Lung microvascular endothelial cell (primary cell): Measurements from ENCODE around the gene OR2K2. TPM values are rescaled to one million over a fixed set of nuclear protein-coding genes. Genes with fewer than 3 reads are reported as not detected.
A peak's percentile ranks its signal among the peaks of the same experiment; 100 is the strongest.
"Not testable (repeated sequence)": the region's sequence is repeated elsewhere in the genome, so short reads cannot be mapped to it uniquely, and the experiment has no call there.

ENCODE experiments used
- DNase-seq, 2 donors: peaks; one replicate each; pipeline versions ENCODE4 v3.0.0 to v3.0.0-alpha.2; 2010; ENCODE audit warnings: low read depth in 2 of 2
- total RNA-seq: library from RNA; depleted of rRNA; stranded (reverse); fragments of >200 nt; gene quantifications from 2 replicates; pipeline ENCODE4 v1.2.1, GENCODE V29; 2014

OR2K2 gene, protein sequence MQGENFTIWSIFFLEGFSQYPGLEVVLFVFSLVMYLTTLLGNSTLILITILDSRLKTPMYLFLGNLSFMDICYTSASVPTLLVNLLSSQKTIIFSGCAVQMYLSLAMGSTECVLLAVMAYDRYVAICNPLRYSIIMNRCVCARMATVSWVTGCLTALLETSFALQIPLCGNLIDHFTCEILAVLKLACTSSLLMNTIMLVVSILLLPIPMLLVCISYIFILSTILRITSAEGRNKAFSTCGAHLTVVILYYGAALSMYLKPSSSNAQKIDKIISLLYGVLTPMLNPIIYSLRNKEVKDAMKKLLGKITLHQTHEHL
- not detected in 2 replicates for total RNA-seq

DNA sequence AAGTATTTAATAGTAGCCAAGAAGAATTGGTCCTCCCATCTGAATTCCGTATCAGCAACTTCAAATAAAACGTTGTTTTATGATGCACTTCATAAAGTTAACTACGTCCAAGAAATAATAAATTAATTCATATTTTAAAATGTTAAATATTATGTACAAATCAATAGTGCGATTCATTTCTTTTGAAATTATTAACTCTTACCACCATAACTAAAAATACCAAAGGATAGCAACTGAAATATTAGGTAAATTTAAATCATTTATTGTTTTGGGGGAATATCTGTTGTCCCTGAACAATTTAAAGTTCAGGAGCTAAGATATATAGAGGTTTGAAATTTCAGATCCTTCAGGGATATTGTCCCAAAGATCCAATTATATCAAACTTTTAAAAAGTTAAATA lies at the start of gene OR2K2:
Gene OR2K2 (minus strand): TSS at position 101 of the 400 bp plus-strand sequence. CDS start 1,791 bp downstream, outside the sequence.
- no peak for DNase-seq

DNA sequence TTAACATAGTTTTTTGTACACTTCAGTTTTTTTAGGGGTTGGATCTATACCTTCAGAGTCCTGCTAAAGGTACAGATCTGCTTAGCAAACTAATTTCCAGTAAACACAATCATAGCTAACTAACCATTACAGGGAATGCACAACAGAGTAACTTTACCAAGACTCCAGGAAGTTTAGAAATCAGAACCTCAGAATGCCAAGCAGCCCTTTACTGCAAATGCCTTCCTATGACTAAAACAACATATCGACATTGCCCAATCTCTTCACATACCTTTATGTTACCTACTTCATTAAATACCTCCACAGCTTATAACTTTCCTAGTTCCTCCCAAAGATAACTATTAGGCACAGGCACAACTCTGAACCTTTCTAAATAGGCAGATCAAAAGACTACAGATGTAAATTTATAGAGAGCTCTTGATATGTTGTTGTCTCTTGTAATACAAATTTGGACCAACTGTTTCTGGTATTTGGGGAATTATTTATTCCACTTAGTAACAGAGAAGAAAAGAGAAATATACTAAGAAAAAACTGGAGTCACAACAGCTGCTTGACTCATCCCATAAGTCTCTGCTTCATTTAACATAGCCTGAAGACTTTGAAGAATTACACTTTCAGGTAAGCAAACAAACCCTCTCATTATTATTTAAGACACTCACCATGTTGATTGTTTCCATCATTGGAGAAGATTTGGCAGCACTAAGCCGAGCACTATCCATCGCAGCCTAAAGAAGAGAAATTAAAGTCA lies 46.0 kb upstream of the OR2K2 start:
- no peak for DNase-seq

DNA sequence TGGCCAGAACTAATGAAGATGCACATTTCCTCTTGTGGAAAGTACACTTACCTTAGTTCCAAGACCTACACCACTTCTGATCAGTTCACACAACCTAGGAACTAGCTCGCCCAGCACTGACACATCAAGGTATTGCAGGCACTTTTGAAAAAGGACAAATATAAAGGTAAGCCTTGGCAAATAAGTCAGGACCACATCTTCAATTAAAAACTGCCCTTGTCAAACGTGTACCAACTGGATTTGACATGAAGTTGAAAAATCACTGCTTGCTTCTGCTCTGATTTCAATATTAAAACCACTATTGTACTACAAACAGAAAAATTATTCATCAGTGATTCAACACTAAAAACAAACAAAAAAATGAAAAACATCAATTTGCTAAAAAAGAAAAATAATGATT lies 45.0 kb upstream of the OR2K2 start:
- DNase-seq = no peak

DNA sequence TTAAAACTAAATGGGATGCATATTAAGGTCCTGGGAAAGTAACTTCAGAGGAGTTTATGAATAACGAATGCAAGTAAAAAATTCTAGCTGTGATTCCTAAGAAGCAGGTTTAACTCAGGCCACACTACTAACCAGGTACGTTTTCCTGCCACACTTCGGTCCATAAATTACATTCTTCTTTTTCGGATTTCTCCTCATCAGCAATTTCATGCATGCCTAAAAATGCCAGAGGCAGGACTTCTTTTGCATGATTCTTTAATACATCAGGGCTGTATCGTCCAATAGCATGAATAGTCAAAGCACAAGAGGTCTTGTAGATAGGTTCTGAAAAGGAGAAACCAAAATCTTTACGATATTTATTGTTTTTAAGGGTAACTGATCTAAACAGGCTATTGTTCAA lies 42.3 kb upstream of the OR2K2 start:
- DNase-seq = no peak

DNA sequence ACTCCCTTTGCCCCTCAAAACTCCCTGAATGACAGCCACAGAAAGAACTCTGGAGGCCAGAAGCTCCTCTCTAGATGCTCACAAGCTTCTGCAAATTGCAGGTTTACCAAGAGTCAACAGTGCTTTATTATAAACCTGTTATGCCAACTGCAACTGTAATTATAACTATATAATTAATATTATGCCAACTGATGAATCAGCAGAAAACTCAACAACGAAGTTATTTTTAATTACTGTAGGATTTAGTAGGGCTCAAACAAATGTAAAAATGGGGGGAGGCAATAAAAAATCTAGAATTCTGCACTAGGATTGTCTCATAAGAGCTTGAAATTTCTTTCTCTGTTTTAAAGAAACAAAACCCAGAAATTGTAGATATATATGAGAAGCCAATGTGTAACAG lies 37.0 kb upstream of the OR2K2 start:
- no peak for DNase-seq

DNA sequence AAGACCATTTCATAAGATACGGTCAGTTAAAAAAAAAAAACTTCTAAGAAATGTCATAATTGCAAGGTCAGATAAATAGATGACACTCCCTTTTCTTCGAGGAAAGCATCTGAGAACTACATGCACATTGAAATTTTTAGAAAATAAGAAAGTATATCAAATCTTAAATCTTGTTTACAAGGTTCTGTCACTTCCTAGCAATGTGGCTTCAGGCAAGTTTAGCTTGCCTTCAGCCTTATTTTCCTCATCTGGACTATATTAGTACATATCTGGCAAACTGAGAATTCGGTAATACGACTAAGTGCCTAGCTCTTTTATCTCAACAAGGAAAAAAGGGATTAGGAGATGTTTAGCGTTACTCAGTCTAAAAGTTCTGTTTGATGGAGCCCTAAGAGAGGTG lies 32.5 kb upstream of the OR2K2 start:
- no peak for DNase-seq

DNA sequence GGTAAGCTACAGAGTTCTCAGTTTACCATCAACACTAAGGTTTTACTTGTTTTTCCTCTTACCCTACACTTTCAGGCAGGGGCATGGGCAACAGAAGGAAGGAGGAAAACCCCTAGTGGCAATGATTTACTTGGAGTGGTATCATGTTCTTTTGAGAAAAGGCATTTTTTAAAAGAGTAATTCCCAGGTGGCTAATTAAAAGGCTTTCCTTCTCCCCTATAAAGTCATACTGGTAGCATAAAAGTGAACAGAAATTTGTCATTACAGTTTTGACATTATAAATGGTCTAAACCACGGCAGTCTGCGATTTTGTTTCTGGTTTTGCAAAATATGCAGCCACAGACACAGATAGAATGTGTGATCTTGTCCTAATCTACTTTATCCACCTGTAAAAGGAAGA lies 30.9 kb upstream of the OR2K2 start:
- no peak for DNase-seq

DNA sequence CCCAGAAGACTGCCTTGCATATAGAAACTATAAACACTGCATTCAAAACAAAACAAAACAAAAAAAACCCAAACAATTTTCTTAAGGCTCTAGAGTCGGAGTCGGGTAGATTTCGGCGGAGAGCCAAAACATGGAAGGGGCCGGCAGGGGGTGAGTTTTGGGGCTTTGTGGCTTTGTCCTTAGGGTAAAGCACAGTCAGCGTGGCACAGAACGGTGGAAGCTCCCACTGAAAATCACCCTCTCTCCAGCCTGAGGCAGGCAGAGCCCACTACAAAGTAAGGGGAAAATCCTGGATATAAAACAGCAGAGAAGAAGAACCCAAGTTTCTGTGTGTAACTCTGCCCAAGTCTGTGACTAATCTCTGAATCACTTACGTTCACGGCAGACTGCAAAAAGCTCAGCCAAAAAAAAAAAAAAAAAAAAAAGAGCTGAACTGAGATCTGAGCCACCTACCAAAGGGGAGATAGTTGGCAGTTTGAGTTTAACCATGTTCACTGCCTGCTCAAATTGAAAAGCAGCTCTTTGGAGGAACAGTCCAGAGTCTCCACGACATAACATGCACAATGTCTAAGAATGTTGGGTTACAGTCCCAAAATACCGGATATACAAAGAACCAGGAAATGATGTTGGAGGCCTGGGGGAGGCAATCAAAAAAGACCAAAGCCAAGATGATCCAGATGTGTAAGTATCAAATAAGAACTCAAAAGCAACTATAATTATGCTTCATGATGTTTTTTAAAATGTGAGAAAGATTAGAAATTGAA lies 26.6 kb upstream of the OR2K2 start:
- peak in 1 of 2 donors; percentile 81 for DNase-seq

DNA sequence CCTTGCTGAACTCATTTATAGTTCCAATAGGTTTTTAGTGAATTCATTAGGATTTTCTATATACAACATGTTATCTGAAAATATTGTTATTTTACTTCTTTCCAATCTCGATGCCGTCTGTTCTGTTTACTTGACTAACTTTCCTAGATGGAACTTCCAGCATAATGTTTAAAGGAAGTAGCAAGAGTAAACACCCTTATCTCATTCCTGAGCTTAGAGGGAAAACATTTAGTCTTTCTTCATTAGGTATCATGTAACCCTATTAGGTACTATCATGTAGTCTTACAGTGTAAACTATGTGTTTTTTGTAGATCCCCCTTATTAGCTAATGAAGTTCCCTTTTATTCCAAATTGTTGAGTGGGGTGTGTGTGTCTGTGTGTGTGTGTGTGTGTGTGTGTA lies 22.5 kb upstream of the OR2K2 start:
- DNase-seq = no peak

DNA sequence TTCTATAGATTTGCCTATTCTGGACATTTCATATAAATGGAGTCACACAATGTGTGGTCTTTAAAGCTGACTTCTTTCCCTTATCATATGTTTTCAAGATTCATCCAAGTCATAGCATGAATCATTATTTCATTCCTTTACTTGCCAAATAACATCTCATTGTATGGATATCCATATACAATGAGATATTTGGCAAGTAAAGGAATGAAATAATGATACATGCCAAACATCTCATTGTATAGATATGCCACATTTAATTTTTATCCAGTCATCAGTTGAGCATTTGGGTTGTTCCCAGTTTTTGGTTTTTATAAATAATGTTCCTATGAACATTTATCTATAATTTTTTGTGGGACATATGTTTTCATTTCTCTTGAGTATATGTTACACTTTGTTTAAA lies 20.5 kb upstream of the OR2K2 start:
- no peak for DNase-seq

DNA sequence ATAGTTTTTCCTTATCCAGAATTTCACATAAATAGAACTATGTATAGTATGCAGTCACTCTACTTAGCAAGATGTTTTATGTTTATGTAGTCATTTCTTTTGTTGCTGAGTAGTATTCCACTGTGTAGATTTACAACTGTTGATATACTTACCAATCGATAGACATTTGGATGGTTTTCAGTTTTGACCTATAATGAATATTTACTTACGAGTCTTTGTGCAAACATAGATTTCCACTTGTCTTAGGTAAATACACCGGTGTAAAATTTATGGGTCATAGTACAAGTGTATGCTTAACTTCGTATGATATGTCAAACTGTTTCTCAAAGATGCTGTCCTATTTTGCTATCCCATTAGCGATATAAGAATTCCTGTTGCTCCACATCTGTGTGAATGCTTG lies 19.7 kb upstream of the OR2K2 start:
- no peak for DNase-seq

DNA sequence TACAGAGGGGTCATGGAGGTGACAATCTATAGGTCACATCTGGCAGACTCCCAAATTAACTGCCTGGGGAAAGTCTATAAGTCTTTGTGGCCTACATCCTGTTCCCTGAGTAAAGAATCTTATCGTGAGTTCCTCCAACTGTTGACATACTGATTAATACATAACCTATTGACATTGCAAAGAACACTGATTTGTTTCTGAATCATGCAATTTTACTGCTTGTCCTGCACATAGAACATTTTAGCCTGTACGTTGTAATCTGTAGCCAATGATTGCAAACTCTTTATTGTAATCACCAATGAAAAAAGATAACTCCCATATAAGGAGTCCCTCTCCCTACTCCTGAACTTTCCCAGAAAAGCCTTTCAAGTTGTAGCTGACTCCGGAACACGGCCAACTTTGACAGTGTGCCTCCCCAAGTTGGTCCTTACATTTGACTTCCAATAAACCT lies 18.8 kb upstream of the OR2K2 start:
- DNase-seq = peak in 1 of 2 donors; percentile 25

DNA sequence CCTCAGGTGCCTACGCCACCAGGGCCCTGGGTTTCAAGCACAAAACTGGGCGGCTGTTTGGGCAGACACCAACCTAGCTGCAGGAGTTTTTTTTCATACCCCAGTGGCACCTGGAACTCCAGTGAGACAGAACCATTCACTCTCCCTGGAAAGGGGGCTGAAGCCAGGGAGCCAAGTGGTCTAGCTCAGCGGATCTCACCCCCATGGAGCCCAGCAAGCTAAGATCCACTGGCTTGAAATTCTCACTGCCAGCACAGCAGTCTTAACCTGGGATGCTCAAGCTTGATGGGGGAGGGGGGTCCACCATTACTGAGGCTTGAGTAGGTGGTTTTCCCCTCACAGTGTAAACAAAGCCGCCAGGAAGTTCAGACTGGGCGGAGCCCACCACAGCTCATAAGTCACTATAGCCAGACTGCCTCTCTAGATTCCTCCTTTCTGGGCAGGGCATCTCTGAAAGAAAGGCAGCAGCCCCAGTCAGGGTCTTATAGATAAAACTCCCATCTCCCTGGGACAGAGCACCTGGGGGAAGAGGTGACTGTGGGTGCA lies 4.4 kb upstream of the OR2K2 start:
- peak in 1 of 2 donors; percentile 2 for DNase-seq

DNA sequence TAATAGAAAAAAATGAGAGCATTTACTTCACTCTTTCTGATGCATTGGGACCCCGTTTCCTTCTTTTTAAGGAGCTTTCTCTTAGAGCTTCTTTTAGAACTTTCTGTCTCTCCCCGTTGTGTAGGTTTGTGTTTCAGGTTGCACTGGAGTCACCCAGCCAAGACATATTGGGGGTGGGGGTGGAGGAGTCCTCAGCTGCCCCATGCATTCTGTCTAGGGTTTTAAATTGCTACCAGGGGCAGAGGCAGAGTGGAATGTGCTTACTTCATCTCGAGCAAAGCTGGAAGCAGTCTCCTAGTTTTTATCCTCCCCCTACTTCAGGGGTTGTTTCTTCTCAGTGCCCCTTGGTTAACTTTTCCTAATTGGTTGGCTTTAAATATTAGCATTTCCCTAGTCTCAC lies 9.4 kb downstream of the OR2K2 start:
- no peak for DNase-seq

DNA sequence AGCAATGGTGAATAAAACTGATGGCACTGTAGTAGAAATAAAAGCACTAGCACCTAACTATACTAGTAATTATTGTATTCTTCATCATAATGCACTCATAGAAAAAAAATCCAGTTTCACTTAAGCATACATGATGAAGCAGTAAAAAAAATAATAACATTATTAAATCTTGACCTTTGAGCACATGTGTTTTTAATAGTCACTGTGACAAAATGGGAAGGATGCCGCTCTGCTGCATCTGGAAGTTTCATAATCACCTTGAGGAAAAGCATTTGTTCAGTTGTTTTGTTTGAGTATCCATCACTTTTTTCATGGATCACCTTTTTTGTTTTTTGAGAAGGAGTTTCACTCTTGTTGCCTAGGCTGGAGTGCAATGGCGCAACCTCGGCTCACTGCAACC lies 13.2 kb downstream of the OR2K2 start:
- DNase-seq = no peak

DNA sequence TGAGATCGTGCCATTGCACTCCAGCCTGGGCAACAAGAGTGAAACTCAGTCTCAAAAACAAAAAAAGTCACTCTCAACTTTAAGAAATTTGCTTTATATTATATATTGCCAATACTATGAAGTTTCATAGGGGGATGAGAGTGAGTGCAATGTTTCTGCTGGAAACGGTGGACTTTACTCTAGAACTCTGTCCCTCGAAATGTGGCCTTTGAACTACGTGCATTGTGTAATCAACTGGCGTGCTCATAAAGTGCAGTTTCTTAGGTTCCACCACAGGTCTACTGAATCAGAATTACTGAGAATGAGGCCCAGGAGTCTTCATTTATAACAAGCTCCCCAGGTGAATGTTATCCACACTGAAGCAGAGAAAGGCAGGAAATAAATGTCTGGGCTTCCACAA lies 24.1 kb downstream of the OR2K2 start:
- DNase-seq = no peak

DNA sequence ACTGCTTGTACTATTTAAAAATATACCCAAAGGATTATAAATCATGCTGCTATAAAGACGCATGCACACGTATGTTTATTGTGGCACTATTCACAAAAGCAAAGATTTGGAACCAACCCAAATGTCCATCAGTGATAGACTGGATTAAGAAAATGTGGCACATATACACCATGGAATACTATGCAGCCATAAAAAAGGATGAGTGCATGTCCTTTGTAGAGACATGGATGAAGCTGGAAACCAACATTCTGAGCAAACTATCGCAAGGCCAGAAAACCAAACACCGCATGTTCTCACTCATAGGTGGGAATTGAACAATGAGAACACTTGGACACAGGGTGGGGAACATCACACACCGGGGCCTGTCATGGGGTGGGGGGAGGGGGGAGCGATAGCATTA lies 26.0 kb downstream of the OR2K2 start:
- not testable (repeated sequence) for DNase-seq

DNA sequence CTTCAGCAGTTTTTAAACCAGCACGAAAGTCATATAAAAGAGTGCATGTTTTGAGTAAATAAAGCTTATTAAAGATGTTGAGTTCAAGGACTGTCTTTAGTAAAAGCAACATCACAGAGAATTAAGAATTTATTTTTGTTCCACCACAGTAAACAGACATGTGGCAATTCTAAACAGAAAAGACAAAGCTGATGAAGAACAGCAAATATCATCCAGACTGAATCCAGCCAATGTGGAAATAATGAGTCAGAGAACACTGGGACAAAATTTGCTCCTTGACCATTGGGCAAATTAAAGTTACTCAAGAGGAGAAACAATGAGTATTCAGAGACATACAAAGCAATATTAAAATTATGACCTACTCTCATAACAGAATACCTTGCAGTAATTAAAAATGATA lies 28.8 kb downstream of the OR2K2 start:
- peak in 1 of 2 donors; percentile 2 for DNase-seq

DNA sequence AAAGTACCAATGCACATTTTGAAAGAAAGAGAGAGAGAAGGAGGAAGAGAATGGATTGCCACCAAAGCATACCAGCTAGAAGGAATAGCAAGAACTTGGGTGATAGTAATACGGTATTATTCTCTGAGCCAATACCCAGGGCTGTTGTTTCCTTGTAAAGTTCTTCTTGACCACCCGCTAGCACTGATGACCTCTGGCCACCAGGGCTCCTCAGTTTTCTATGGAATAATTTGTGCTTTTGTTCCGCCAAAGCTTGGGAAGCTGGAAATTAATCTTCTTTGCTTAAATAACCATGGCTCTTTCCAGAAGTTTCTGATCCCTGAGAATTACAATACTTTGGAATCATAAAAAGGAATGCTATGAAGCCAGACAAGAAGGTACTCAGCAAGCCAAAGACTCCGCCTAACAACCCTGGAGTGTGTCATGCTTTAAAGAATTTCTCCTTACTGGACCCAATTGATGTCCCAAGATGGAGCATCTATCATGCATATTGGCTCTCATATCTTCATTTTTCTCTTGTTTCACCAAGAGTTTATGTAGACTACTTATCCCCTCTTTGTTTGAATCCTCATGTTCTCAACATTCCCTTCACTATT lies 29.8 kb downstream of the OR2K2 start:
- DNase-seq = no peak

DNA sequence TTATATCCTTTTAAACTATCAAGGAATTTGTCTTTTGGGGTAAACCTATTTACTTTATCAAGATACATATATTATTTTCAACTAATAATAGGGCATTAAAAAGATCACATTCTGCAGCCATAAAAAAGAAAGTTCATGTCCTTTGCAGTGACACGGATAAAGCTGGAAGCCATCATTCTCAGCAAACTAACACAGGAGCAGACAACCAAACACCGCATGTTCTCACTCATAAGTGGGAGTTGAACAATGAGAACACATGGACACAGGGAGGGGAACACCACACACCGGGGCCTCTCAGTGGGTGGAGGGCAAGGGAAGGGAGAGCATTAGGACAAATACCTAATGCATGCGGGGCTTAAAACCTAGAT lies 30.4 kb downstream of the OR2K2 start:
- not testable (repeated sequence) for DNase-seq

DNA sequence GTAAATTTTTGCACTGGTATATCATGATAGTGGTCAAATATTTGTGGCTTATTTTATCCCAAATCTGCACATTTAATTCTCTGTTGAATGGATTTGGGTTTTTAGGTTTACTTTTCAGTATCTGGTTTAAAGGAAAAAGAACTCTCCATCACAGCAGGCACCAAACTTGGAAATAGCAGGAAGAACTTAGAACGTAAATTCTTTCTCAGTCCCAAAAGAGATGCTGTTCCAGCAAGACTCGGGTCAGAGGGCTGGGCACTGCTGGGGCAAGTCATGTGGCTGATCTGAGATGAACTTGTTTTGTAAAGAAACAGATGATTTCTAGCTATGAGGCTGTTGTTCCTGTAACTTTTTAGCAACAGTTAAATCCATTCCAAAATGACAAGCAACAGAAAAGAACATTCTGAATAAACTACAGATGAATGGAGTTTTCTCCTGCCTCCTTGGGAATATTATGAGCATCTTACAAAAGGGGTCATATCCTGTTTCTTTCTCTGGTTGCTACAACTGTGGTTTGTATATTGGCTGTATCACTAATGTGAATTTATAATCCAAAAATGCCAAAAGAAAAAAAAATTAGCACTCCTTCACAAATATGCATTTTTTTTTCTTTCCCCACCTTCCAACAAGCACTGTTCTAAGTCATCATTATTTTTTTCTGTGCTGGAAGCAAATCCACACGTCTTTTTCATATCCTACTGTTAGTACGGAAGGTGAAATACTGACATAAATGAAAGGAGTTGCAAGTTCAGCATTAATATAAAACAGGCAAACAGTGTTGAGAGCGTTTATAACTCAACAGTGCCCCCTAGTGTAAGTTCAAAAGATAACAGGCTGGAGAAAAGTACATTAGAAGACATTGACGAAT lies 31.1 kb downstream of the OR2K2 start:
- DNase-seq = peak; percentile 56 to 62
